RPMI7951 (cell line): ENCODE results near the gene RASAL1. TPM values are rescaled to one million over a fixed set of nuclear protein-coding genes. Genes with fewer than 3 reads are reported as not detected.
A peak's percentile ranks its signal among the peaks of the same experiment; 100 is the strongest.

Experiments
- DNase-seq: peaks from one replicate; pipeline ENCODE4 v3.0.0-alpha.2; 2012; ENCODE audit warnings: low read depth
- total RNA-seq: library from RNA; depleted of rRNA; stranded (reverse); fragments of >200 nt; shearing (Covaris generic); gene quantifications from 2 replicates; pipeline ENCODE4 v1.2.3, GENCODE V29; 2014

Gene RASAL1
- total RNA-seq, 1 experiment from 2014 or later: not detected

- no peak for DNase-seq
Measured at GRCh38 chr12:113096675-113097461, 38.7 kb downstream of the RASAL1 start.

- DNase-seq: no peak
Measured at GRCh38 chr12:113095405-113095804, 40.2 kb downstream of the RASAL1 start.

- no peak for DNase-seq
Measured at GRCh38 chr12:113094738-113095137, 40.8 kb downstream of the RASAL1 start.

- no peak for DNase-seq
Measured at GRCh38 chr12:113093409-113094101, 42.0 kb downstream of the RASAL1 start.

- no peak for DNase-seq
Measured at GRCh38 chr12:113092607-113093408, 42.8 kb downstream of the RASAL1 start.

- DNase-seq: no peak
Measured at GRCh38 chr12:113091506-113091905, 44.1 kb downstream of the RASAL1 start.

GRCh38 chr12:113090740-113091139, 44.8 kb downstream of the RASAL1 start:
- no peak for DNase-seq

GRCh38 chr12:113089839-113090238, 45.7 kb downstream of the RASAL1 start:
- DNase-seq: no peak

- DNase-seq: no peak
Measured at GRCh38 chr12:113088971-113089756, 46.4 kb downstream of the RASAL1 start.

GRCh38 chr12:113088037-113088436, 47.5 kb downstream of the RASAL1 start:
- no peak for DNase-seq

GRCh38 chr12:113087193-113087592, 48.4 kb downstream of the RASAL1 start:
- DNase-seq: no peak

- DNase-seq: peak; percentile 12
Measured at GRCh38 chr12:113086249-113087164, 49.1 kb downstream of the RASAL1 start.

- no peak for DNase-seq
Measured at GRCh38 chr12:113083863-113084435, 51.6 kb downstream of the RASAL1 start.

- DNase-seq: no peak
Measured at GRCh38 chr12:113082486-113083148, 52.9 kb downstream of the RASAL1 start.

GRCh38 chr12:113081873-113082272, 53.7 kb downstream of the RASAL1 start:
- DNase-seq: no peak

- no peak for DNase-seq
Measured at GRCh38 chr12:113077859-113078255, 57.7 kb downstream of the RASAL1 start.

- DNase-seq: no peak
Measured at GRCh38 chr12:113077057-113077858, 58.3 kb downstream of the RASAL1 start.

- no peak for DNase-seq
Measured at GRCh38 chr12:113075137-113075683, 60.4 kb downstream of the RASAL1 start.
